ENCODE data around the gene SSB.

DNA sequence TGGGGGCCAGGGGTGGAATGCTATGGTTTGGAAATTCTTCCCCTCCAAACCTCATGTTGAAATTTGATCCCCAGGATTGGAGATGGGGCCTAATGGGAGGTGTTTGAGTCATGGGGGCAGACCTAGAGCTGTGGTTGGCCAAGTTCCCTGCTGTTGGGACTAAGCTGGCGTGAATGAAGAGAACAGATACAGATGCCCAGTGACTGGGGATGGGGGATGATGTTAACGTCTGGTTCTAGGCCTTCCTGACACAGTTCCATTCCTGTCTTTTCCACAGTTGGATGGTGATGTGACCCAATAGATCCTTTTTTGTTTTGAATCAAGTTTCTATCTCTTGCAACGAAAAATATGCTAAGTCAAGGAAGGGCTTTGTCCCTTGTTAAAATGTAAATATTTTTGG is 41.3 kb upstream of the SSB start:
- TF ChIP-seq, protein P1, sequence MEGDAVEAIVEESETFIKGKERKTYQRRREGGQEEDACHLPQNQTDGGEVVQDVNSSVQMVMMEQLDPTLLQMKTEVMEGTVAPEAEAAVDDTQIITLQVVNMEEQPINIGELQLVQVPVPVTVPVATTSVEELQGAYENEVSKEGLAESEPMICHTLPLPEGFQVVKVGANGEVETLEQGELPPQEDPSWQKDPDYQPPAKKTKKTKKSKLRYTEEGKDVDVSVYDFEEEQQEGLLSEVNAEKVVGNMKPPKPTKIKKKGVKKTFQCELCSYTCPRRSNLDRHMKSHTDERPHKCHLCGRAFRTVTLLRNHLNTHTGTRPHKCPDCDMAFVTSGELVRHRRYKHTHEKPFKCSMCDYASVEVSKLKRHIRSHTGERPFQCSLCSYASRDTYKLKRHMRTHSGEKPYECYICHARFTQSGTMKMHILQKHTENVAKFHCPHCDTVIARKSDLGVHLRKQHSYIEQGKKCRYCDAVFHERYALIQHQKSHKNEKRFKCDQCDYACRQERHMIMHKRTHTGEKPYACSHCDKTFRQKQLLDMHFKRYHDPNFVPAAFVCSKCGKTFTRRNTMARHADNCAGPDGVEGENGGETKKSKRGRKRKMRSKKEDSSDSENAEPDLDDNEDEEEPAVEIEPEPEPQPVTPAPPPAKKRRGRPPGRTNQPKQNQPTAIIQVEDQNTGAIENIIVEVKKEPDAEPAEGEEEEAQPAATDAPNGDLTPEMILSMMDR (IDR thresholded peaks at IDR 0.05 in 4 of 5, conservative IDR thresholded peaks at IDR 0.05 in 1 of 5) = no peak
- no peak for TF ChIP-seq POLR2A (IDR thresholded peaks at IDR 0.05)
